Measurements from ENCODE around the gene CA5A.

Gene CA5A

DNA sequence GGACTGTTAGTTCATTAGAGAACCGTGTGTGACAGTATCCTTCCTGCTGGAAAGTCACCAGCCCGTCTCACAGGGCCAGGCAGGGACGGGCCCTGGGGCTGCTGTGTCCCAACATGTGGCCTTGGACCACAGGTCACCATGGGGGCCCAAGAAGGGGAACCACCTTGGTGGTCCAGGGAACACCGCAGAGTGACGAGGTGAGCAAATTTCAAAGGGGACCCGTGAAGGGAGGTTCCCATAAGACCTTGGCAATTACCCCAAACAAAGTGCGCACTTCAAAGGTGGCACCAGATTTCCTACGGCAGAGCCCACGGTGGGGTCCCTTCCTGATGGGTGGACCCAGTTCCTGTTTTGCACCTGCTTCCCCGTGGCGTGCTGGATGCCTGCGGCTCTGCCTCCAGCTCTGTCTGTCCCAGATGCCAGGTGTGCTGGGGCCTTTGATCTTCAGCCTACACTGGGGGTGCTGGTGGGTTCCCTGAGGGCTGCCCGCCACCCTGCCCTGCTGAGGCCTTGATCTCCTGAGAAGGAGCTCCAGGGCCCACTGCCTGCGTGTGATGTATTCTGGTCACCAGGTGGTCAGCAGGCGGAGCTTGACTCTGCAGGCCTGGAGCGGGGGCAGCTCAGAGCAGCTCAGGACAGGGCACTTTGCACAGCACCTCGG is 94.0 kb downstream of the CA5A start:
- Mint-ChIP-seq H3K36me3 (peaks cover 100% of the 10 kb centered on the region), H3K9me3 (no peaks in the 10 kb centered on the region), H3K27ac (peak overlapping the region; percentile 79), H3K4me3 (no peak overlapping the region), H3K4me1 (peaks cover 24% of the 10 kb centered on the region)
- no peak for DNase-seq (ENCODE audit: low spot score in 2 of 2)
- no peak for ATAC-seq

DNA sequence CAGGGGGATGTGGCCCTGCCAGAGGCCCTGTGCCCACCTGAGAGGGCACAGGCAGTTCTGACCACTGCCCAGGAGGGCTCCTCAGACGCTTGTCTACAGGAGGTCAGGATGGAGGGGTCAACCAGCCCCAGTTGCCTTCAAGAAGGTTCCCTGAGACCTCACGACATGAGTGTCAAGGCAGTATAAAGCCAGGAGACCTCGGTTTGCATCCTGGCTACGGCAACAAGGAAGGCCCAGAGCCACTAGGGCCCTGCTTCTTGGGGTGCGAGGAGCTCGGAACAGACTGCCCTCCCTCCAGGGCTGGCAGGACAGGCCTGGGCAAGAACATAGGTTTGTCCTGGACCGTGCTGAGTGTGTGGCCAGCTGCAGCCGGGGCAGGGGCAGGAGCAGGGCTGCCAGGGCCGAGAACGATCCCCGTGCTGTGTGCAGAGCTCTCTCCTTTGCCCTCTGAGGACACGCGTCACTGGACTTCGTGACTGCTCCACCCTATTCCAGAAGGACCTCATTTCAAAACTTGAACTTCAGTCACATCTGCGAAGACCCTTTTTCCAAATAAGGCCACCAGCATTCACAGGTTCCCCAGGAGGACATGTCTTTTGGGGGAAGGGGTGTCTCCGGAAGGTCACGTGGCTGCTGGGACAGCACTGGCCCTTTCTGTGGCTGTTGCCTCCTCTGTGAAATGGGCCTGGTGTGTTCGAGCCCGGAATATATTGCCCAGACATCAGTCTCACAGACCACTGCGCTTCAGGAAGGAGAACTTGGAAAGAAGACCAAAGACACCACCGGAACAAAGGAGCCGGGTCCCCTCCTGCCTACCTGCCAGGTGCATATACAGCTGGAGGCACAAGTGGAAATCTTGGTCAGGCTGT is 94.8 kb downstream of the CA5A start:
- Mint-ChIP-seq H3K9me3 (no peaks in the 10 kb centered on the region), H3K36me3 (peaks cover 100% of the 10 kb centered on the region), H3K4me1 (peaks cover 24% of the 10 kb centered on the region), H3K27ac (peak overlapping the region; percentile 29), H3K4me3 (no peak overlapping the region)
- ATAC-seq: no peak
- no peak for DNase-seq (ENCODE audit: low spot score in 2 of 2)

DNA sequence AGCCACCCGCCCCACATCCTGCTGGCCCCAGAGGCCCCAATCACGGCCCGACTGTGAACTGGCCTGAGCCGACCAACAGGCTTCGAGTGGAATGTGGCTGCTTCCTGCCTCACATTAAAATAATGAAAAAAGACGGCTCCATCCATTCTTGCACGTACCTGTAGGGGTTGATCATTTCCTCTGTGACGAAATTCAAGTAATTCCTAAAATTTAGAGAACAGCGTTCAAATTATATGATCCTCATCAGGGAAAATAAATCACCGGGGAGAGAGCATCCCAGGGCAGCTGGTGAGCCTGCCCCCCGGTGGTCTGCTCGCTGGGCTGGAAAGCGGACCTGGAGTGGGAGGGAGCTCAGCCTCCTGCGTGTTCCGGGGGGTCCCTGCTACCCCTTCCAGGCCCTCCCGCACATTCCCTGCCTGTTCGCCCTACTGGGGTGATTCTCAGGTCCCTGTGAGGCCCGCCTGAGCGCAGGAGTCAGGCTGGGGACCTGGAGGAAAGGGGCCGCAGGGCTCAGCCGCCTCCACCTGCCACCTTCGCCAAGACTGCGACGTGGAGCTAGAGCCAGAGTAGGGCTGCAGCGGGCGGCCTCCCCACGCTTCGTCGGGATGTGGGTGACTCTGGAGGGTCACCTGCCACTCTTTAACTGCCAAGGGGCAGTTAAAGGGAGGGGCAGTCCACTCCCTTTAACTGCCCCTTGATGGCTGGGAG is 95.9 kb downstream of the CA5A start:
- H3K9me3 Mint-ChIP-seq: no peaks in the 10 kb centered on the region
- no peak overlapping the region for H3K4me3 Mint-ChIP-seq
- peak overlapping the region; percentile 54 for H3K27ac Mint-ChIP-seq
- ATAC-seq (no peak), DNase-seq (ENCODE audit: low spot score in 2 of 2) (no peak)
- H3K36me3 Mint-ChIP-seq: peaks cover 100% of the 10 kb centered on the region
- H3K4me1 Mint-ChIP-seq: peaks cover 24% of the 10 kb centered on the region

DNA sequence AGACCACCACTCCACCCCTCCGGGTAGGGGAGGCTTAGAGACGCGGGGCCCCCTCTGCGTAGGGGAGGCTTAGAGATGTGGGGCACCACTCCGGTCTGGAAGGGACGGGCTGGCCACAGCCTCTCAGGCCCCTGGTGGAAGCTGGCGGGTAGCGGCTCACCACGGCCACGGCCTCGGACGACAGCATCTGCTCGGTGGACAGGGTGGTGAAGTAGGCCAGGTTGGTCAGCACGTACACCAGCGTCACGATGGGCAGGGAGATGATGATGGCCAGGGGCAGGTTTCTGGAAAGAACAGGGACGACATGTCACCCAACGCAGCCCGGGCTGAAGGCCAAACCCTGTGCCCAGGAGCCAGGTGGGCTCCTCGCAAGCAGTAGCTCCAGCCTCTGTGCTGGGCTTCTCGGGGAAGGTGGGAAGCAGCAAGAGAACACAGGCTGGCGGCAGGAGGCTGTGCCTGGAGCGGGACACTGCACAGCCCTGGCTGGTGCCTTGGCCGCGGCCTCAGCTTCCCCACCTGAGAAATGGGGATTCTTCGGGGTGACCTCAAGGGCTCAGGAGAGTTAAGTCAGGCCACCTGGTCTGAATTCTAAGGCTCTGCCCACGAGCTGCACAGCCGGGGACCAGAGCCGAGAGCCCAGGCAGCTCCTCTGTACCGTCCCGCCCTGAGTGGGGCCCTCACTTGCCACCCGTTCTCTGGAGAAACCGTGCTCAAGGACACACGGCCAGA is 96.6 kb downstream of the CA5A start:
- ATAC-seq: no peak
- Mint-ChIP-seq H3K36me3 (peaks cover 100% of the 10 kb centered on the region), H3K27ac (peak overlapping the region; percentile 54), H3K4me1 (peaks cover 21% of the 10 kb centered on the region), H3K4me3 (no peak overlapping the region), H3K9me3 (no peaks in the 10 kb centered on the region)
- no peak for DNase-seq (ENCODE audit: low spot score in 2 of 2)

DNA sequence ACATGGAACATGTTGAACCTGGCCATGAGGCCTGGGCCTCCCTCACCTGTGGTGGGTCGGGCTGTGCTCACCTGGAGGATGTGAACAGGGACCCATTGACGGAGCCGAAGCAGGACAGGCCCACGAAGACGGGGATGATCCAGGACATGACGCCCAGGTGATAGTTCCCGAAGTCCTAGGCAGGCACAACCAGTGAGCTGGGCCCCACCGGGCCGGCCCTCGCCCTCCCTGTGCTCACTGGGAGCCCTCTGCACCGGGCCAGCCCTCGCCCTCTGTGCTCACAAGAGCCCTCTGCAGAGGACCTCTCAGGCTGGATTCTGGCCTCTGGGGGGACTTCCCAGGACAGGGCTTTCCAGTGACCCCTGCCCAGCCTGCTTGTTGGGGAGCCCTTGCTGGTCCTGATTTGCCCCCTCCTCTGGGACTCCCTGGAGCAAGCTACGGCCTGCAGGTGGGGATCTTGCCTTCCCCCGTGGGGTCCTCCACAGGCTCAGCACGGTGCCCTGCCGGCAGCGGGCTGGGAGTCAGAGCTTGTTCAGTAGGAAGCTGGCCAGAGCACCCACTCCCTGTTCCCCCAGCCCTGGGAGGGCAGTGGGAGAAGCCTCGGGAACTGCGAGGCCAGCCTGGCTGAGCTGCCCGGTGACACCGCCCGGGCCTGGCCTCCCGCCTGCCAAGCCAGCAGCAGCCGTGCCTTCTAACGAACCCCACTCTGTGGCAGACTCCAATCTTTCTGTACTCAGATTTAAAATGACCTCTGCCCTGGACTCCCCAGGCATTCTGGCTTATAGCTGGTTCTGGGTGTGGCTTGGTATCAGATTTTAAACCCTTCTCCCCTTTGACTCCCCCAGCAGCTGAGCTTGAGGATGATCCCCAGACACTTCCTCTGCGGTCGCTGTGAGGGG is 97.4 kb downstream of the CA5A start:
- H3K4me3 Mint-ChIP-seq: no peak overlapping the region
- DNase-seq (ENCODE audit: low spot score in 2 of 2): no peak
- H3K27ac Mint-ChIP-seq: no peak overlapping the region
- H3K9me3 Mint-ChIP-seq: no peaks in the 10 kb centered on the region
- H3K36me3 Mint-ChIP-seq: peaks cover 100% of the 10 kb centered on the region
- ATAC-seq: no peak
- H3K4me1 Mint-ChIP-seq: peaks cover 15% of the 10 kb centered on the region

Data from stimulated activated effector memory CD8-positive, alpha-beta T cell treated with anti-CD3 and anti-CD28 coated beads, Interleukin-12 subunit alpha, Interleukin-12 subunit beta, amount 100 ng/mL, for 72 hours (primary cell).